AG08395 (cell line): Measurements from ENCODE around the gene TPCN2.
A peak's percentile ranks its signal among the peaks of the same experiment; 100 is the strongest.

Source experiments
- DNase-seq: peaks from one replicate; pipeline ENCODE4 v3.0.0; 2012; ENCODE audit warnings: mixed read lengths, low spot score

Gene TPCN2

DNA sequence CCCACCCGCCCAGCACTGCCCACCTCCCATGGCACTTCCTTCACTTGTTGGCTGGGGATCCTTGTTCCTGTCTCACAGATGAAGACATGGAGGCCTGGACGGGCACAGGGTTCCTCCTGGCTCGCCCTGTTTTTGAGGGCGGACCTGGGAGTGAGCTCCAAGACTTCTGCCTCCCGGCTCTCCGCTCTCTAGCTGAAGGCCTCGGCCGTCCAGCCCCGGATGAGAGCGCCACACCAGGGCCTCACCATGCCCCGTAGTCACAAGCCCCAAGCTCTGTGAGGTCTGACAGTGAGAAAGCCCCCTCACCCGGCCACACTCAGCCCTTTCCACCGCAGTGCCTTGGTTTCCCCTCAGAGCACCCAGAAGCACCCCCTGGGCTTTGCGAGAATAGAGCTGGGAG is 9.1 kb downstream of the TPCN2 start:
- no peak for DNase-seq

DNA sequence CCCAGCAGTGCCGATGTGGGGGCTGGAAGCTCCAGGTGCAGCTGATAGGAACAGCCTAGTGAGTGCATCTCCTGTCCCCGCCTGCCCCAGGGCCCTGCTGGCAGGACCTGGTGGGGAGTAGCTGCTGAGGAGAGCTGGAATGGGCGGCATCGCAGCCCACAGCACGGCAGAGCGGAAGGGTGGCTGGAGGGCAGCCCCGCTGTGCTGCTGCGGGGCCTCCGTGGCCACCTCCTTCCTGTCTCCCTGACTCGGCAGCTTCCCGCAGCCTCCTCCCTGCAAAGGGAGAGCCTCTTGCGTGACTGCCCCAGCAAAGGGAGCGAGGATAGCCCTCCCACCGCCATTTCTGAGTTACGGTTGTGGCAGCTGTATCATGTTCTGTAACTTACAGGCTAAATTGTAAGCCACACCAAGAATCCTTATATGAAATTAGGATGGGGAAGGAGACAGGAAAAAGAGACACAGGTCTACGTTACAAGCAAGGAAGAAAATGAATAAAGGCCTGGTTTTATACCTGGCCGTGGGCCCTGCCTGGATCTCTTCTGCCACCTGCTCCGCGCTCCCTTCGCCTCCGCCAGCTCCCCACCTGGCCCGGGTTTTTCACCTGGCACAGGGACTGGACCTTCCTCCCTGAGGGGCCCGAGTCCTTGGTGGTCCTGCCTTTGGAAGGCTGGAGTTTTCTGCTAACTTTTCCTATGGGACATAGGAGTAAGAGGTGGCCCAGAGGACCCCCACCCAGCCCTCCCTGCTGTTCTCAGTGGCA is 10.0 kb downstream of the TPCN2 start:
- no peak for DNase-seq

GRCh38 chr11:69059429-69059828 is 10.7 kb downstream of the TPCN2 start:
- no peak for DNase-seq

GRCh38 chr11:69059985-69060384 is 11.3 kb downstream of the TPCN2 start:
- no peak for DNase-seq

GRCh38 chr11:69060806-69061712 is 12.3 kb downstream of the TPCN2 start:
- DNase-seq, result no peak

DNA sequence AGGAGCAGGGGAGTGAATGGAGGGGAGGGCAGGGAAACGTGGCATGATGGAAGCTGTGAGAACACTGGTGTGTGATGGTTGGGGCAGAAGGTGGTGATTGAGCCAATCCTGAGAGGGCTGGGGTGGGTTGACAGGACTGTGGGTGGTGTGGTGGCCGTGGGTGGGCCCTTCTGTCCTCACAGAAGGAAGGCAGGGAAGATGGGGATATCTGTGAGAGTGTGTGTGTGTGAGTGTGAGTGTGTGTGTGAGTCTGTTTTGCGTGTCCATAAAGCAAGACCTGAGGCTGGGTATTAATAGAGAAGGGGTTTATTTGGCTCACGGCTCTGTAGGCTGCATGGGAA is 13.0 kb downstream of the TPCN2 start:
- no peak for DNase-seq

DNA sequence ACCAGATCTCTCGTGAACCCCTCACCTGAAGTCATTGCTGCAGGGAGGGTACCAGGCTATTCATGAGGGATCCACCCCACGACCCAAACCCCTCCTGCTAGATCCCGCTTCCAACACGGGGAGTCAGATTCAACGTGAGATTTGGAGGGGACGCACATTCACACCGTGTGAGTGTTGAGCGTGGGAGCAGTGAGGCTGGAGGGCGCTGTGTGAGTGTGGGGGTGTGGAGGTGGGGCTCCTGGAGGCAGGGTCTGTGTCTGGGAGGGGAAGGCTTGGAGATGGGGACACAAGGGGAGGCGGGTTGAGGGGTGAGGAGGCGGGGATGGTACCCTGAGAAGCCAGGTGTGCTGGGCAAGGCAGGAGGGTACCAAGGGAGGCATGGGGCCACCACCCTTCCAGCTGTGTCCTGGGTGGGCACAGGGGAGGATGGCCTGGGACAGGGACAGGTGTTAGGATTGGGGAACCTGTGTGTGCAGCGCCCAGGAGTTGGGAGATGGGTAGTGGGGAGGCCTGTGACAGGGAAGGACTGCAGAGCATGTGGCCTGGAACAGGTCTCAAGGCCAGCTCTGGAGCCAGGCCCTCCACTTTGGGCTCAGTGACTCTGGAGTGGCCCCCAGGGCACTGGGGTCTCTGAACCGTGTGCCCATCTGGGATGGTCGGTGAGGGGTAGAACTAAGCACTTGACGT is 13.6 kb downstream of the TPCN2 start:
- no peak for DNase-seq

DNA sequence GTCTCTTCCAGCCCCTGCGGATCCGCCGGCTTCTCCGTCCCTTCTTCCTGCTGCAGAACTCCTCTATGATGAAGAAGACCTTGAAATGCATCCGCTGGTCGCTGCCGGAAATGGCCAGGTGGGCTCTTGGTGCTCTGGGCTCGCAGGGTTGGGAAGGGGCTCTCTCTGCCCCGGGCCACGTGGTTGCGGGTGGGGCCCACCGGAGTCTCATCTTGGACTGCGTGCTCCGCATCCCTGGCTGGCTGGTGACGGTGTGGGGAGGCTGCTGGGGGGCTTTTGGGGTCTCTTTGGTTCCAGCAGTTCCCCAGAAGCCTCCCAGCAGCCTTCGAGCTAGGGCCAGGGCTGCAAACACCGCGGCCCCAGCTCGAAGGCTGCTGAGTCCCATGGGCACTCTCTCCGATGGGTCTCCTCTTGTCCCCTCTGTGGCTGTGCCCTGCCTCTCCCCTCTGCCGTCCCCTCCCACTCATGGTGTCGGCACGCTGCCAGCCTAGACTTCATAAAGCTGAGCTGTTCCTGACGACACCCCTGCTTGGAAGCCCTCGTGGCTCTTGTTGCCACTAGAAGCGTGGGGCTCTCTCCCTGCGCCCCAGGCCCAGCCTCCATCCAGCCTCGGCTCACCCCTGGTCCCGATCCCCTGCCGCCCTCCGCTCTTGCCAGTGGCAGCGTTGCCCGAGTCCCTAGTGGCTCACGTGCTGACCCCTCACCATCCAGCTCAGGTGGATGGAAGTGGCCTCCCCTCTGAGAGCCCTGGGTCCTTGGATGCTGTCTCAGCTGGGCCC is 14.3 kb downstream of the TPCN2 start:
- DNase-seq, result no peak

DNA sequence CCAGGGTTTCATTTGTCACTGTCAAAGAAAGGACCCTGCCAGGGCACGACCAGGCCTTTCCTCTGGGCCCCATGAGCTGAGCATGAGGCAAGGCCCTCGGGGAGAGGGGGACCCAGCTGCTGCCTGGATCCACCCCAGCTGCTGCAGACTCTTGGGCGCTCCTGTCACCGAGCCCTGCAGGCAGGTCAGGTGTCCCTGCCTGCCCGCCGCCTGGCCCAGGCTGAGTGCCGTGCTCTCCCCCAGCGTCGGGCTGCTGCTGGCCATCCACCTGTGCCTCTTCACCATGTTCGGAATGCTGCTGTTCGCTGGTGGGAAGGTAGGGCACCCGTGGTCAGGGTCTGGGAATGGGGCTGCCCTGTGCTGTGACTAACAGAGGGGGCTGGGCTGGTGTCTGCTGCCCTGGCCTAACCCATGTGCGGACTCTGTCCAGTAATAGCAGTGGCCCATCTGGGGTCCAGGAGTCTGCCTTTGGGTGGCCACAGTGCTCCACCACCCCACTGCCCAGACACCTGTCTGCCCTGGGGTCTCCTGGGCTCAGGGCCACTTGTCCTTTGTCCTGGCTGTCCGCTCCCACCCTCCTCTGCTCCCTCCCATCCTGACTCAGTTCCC is 15.0 kb downstream of the TPCN2 start:
- no peak for DNase-seq

GRCh38 chr11:69064394-69064957 is 15.7 kb downstream of the TPCN2 start:
- no peak for DNase-seq

GRCh38 chr11:69065147-69065710 is 16.5 kb downstream of the TPCN2 start:
- no peak for DNase-seq

DNA sequence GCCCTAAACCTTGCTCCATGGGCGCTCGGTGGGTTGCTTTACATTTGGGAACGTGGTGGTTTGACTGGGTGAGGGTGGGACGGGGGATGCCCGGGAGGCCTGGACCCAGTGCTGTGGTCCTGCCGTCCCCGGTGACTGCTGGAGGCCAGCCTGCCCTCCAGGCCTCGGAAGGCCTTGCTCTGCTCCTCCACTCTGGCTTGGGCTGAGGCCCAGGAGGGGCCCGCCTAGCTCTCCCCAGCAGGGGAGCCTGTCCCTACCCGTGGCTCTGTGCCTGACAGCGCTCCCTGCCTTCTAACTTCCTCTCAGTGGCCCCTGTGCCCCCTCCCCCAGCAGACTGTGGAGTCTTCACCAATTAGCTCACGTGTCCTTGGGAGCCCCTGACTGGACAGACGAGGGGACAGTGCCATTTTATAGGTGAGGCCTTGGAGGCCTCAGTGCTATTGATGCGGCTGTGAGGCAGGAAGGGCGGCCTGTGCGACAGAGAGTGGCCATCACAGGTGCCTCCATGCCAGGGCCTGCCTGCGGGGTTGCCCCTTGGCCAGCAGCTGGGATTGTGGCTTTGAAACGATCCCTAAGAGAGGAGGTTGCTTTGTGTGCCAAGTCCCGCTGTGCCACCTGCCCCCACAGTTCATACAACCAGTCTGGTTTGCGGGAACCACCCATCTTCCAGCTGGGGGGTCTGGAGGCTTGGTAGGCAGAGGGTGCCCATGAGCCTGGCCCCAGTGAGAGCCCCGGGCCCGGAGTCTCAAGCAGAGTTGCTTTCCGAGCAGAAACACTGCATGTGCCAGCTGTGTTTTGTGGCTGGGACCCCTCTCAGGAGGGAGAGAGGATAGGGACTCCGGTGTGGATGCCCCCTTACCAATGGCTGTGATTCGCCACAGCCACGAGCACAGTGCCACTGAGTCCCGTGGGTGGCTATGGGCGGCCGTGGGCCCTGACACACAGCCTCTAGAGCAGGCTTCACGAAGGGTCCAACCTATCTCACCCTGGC is 17.7 kb downstream of the TPCN2 start:
- no peak for DNase-seq

GRCh38 chr11:69067200-69067599 is 18.5 kb downstream of the TPCN2 start:
- no peak for DNase-seq

DNA sequence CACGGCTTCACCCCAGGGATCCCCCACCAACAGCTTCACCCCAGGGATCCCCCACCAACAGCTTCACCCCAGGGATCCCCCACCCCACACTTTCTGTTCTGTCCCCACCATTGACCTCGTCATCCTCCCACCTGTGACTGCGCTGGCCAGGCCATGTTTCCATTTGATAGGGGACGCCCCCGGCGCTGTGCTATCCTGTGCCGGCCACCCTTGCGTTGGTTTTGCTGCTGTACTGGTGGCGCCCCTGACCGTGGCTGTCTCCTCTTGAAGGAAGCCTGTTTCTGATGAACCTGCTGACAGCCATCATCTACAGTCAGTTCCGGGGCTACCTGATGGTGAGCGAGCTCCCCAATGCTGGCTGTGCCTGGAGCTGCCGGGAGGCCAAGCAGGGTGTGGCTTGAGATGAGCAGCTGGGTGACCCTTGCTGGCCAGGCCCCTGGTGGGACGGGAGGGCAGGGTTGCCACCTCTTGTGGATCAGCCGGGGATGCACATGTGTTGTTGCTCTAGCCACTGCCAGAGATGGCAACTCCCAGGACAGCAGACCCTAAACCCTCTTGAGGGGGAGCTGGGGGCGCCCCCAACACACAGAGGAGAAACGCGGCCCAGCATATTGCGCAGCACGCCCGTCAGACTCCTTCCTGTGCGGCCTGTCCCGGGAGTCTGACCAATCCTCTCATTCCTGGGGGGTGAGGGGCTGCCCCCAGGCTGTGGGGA is 22.5 kb downstream of the TPCN2 start:
- no peak for DNase-seq

DNA sequence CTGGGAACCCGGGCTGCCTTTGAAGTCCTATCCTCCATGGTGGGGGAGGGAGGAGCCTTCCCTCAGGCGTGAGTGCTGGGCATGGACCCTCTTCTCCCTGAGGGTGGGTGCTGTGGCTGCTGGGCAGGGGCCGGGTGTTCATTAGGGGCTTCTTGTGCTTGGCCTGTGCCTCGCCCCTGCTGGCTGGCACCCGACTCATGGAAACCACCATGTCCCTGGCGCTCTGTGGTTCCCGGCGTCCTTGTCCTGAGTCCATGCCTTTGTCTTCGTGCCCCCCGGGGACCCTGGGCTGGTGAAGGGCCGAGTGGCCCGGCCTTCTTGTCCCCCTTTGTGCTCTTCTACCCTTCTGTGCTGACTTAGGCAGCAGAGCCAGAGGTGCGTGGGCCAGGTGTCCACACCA is 23.2 kb downstream of the TPCN2 start:
- DNase-seq, result no peak

- DNase-seq, result no peak
These were observed 24.7 kb downstream of the TPCN2 start for GRCh38 chr11:69073469-69073868.

- no peak for DNase-seq
These were observed 25.8 kb downstream of the TPCN2 start for GRCh38 chr11:69074375-69075140.

DNA sequence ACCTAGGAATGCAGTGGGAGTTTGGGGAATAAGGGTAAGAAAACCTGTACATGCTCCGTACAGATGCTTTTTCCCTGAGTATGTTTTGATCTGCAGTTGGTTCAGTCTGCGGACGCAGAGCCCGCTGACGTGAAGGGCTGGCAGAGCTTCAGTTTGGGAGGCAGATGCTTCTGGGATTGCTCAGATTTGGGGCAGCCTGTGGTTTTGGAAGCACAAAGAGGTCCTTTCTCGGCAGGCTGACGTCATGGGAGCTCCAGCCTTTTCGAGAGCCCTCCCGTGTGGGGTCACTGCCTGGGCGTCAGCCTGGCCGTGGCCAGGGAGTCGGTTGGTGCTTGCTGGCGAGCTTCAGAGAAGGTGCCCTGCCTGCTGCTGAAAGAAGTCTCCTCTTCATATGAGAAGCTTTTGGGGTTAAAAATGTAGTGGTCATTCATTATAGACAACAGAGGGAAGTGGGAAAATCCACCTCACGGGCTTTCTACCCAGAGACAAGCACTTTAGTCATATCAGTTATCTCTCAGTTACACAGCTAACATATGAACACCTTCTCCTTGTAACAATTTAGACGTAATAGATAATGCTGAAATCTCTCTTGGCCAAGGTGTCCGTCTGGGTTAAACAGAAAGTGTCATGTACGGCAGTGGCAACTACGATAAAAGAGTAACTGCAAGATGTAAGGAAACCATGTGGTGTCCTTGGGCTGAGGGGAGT is 26.8 kb downstream of the TPCN2 start:
- peak; percentile 97 for DNase-seq
